Stimulated activated CD8-positive, alpha-beta memory T cell treated with anti-CD3 and anti-CD28 coated beads, Interleukin-12 subunit alpha, Interleukin-12 subunit beta, amount 100 ng/mL, for 4 hours (primary cell): ENCODE results near the gene IL31.
"Not testable (repeated sequence)": the region's sequence is repeated elsewhere in the genome, so short reads cannot be mapped to it uniquely, and the experiment has no call there.

Experiments
- DNase-seq: peaks from one replicate; pipeline ENCODE4 v3.0.0-alpha.2; 2020; ENCODE audit warnings: low read depth

The IL31 gene

GRCh38 chr12:122192441-122192840, 18.4 kb upstream of the IL31 start:
- no peak for DNase-seq

- DNase-seq: peak; percentile 32
These were observed 17.0 kb upstream of the IL31 start for GRCh38 chr12:122190842-122191668.

DNA sequence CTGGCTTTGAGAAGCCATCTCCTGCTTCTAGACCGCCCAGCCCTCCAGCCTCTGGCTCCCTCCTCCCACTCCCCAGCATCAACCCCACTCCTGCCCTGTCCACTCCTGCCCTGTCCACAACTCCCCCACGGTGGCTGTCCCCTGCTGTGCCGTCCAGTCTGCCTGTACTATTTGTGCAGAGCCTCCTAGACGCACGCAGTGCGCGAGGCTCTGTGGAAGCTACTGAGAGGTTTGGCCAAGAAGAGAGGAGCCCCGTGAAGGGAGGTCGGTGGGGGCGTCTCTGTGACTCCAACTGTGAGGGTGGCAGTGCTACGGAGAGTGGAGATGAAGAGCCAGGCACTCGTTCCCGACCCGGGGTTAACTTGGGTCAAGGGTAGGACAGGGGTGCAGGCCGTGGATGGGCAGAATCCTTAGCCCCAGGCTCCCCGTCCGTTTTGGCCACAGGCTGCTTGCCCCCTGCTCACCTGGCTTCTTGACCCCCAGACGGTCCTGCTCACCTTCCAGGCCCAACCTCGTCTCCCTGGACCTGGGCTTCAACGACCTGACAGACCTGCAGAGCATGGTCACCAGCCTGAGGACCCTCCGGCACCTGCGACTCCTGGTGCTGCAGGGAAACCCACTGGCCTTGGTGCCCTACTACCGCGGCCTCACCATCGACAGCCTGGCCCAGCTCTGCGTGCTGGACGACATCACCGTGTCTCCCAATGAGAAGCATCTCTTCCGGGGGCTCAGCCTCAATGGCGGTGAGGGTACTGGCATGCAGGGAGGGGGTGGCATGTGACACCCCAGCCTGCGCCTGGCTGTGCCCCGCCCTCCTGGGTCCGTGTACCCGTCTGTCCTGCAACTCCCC, 15.8 kb upstream of the IL31 start:
- DNase-seq: no peak

GRCh38 chr12:122187466-122187865, 13.4 kb upstream of the IL31 start:
- no peak for DNase-seq

DNA sequence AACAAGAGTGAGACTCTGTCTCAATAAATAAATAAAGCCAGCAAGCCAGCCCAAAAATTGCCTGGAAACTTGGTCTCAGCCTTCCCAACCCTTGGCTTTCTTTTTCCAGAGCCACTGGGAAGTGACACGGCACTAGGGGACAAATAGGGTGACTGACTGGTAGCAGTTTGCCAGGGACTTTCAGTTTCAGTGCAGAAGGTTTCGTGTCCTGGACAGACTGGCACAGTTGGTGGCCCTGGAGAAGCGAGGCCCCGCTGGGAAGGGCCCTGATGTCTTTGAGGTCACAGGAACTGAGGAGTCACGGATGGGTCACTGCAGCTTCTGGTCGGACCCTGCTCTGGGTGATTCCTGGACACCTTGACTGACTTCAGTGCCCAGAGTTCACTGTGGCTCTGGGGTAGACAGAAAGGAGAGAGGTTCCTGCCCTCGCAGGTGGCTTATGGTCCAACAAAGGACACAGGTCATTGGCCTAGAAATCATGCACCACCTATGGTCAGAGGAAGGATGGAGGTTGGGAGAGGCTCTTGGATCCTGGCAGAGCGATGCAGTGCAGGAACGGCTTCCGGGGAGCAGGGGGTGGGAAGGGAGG, 11.6 kb upstream of the IL31 start:
- no peak for DNase-seq

GRCh38 chr12:122185079-122185478, 11.1 kb upstream of the IL31 start:
- no peak for DNase-seq

- no peak for DNase-seq
These were observed 10.5 kb upstream of the IL31 start for GRCh38 chr12:122184517-122184916.

DNA sequence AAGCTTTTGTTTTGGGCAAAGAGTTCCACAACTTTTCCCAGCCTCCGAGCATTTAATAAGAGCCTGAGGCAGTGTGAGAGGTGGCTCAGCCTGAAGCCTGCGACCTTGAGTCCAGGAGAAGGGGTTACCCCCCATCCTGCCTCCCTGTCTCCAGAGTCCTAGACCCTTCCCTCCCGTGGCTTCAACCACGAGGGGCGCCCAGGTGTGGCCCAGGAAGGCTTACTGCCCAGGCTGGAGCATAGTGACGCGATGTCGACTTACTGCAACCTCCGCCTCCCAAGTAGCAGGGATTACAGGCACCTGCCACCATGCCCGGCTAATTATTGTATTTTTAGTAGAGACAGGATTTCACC, 9.5 kb upstream of the IL31 start:
- DNase-seq: no peak

DNA sequence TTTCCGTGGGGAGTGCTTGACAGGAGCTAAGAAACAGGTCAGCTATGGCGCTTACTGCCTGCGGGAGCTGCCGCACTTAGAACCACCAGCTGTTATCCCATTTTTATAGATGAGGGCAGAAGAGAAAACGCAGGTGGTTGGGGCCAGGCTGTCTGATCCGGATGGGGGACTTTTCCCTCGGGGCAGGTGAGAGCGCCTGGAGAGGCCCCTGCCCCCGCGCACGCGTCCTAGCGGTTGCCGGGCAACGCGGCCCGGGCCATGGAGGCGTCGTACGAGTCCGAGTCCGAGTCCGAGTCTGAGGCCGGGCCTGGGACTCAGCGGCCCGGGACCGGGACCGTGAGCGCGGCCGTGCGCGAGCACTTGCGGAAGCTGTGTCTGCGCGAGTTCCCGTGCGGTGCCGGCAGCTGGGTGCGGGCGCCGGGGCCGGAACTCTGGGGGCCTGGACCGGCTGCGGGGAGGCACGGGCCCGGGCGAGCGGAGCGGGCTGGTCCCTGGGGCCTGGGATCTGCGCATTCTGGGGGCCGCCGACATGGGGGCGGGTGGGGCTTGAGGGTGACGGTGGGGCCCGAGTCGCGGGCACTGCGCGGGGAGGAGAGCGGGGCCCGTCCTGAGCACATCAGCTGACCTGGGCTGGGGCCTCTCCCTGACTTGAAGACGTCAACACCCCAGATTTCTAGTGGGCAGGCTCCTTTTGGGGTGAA, 9.0 kb upstream of the IL31 start, which contains the start of gene LRRC43:
Gene LRRC43 (plus strand): TSS at position 237 of the 701 bp plus-strand sequence. CDS start 22 bp downstream, at position 259.
- no peak for DNase-seq

GRCh38 chr12:122176473-122176872, 2.5 kb upstream of the IL31 start:
- DNase-seq: not testable (repeated sequence)

- DNase-seq: no peak
These were observed 1.6 kb downstream of the IL31 start for GRCh38 chr12:122172262-122172939.

DNA sequence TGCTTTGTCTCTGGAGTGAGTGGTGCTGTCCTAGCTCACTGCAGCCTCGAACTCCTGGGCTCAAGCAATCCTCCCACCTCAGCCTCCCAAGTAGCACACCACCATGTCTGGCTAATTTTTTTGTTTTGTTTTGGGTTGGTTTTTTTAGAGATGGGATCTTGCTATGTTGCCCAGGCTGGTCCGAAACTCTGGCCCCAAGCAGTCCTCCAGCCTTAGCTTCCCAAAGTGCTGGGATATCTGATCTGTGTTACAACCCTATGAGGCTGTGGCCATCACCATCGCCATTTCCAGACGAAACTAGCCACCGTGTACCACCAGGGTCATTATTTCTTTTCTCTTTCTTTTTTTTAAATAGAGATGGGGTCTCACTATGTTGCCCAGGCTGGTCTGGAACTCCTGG, 2.6 kb downstream of the IL31 start:
- no peak for DNase-seq

GRCh38 chr12:122168492-122168891, 5.5 kb downstream of the IL31 start:
- no peak for DNase-seq

DNA sequence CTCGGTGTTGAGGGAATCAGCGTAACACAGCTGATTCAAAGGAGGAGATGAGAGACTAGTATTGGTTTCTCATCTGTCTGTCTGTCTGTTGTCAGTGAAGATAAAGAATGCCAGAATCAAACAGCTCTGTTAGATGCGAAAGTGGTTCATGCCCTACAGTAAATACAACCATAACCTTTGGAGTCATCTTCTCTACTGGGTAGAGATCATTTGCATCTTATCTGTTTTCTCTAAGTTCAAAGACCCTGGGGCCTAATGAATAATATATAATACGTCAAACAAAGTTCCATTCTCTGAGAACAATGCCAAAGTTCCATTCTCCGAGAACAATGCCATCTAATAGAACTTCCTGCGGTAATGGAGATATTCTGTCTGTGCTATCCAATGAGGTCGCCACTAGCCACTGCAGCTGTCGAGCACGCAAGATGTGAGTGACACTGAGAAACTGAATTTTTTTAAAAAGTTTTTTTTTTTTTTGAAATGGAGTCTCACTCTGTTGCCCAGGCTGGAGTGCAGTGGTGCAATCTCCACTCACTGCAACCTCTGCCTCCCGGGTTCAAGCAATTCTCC, 6.6 kb downstream of the IL31 start:
- DNase-seq: no peak

DNA sequence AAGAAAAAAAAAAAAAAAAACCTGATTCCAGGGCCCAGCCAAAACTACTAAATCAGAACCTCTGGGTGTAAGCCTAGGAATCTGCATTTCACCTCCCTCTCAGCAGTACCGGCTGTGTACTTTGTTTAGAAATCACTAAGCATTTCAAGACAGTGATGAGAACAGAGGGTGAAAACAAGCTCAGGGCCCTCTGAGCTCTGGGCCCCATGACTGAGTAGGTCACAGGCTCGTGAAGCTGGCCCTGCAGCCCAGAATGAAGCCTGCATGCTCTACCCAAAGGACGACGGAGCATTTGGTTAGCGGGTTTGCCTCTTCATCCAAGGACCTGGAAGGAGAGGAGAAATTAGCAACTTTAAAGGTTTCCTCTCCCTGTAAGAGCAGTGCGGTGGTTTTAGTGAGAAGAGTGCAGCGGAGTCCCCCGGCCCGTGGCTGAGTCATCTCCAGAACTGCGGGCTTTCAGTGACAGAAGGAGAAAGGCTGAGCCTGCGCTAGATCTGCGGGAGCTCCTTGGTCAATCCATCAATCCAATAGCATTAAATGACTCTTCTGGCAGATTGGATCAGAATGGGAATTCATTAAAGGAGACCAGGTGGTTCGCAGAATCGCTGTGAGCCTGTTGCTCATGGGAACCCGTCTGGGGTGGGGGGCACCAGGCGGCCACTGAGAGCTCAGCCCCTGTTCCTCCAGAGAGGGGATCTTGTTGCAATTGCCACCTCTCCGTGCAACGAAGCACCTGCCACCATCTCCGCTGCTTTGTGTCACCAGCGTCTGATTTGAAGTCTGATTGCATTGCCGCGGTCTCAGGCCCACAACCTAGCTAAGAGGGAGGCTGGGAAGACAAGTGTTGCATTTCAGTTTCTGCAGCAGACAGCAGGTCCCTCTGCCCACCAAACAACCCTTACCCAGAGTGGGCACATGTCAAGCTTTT, 7.3 kb downstream of the IL31 start:
- no peak for DNase-seq

GRCh38 chr12:122162976-122163375, 11.0 kb downstream of the IL31 start:
- no peak for DNase-seq

DNA sequence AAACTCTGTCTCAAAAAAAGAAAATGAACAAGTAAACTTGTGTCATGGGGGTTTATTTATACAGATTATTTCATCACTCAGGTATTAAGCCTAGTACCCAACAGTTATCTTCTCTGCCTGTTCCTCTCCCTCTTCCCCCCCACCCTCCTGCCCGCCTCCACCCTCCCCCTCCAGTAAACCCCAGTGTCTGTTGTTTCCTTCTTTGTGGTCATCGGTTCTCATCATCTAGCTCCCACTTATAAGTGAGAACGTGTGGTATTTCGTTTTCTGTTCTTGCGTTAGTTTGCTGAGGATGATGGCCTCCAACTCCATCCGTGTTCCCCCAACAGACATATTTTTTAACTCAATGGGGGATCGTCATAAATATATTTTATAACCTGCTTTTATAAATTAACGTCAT, 12.3 kb downstream of the IL31 start:
- no peak for DNase-seq

- DNase-seq: no peak
These were observed 13.3 kb downstream of the IL31 start for GRCh38 chr12:122160761-122161160.

GRCh38 chr12:122159882-122160281, 14.1 kb downstream of the IL31 start:
- DNase-seq: no peak

DNA sequence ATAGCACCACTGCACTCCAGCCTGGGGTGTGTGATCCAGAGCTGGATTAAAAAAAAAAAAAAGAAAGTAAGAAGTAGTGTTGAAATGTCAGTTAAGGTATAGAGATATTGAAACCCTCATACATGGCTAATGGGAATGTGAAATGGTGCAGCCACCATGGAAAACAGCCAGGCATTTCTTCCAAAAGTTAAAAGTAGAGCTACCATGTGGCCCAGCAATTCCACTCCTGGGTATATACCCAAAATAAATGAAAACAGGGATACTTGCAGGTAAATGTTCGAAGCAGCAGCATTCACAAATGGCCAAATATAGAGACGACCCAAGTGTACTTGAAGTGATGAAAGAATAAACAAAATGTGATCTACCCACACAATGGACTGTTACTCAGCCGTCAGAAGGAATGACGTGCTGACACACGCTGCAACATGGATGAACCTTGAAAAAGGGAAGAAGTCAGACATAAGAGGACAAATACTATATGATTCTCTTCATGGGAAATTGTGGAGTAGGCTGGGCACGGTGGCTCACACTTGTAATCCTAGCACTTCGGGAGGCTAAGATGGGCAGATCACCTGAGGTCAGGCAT, 15.2 kb downstream of the IL31 start:
- no peak for DNase-seq
